ENCODE data around the gene SLC29A4.
A peak's percentile ranks its signal among the peaks of the same experiment; 100 is the strongest.
"Not testable (repeated sequence)": the region's sequence is repeated elsewhere in the genome, so short reads cannot be mapped to it uniquely, and the experiment has no call there.

Gene SLC29A4

GRCh38 chr7:5263066-5263465, 19.7 kb upstream of the SLC29A4 start:
- not testable (repeated sequence) for H3K4me3 ChIP-seq (ENCODE audit: low read depth, low read length); H3K27me3 ChIP-seq (ENCODE audit: control insufficient read depth, insufficient read depth, low read length); H3K36me3 ChIP-seq (ENCODE audit: control insufficient read depth, insufficient read depth, low read length); H3K9ac ChIP-seq (ENCODE audit: low read depth, low read length); H3K4me1 ChIP-seq (ENCODE audit: control insufficient read depth, insufficient read depth, low read length); H3K9me3 ChIP-seq (ENCODE audit: control insufficient read depth, insufficient read depth, low read length)

GRCh38 chr7:5265320-5266190, 17.2 kb upstream of the SLC29A4 start:
- no peaks in the 10 kb centered on the region for H3K36me3 ChIP-seq (ENCODE audit: control insufficient read depth, insufficient read depth, low read length)
- no peak overlapping the region for H3K4me3 ChIP-seq (ENCODE audit: low read depth, low read length)
- H3K9me3 ChIP-seq (ENCODE audit: control insufficient read depth, insufficient read depth, low read length), result no peaks in the 10 kb centered on the region
- H3K4me1 ChIP-seq (ENCODE audit: control insufficient read depth, insufficient read depth, low read length), result peaks cover 4% of the 10 kb centered on the region
- H3K27me3 ChIP-seq (ENCODE audit: control insufficient read depth, insufficient read depth, low read length), result no peaks in the 10 kb centered on the region
- no peak overlapping the region for H3K9ac ChIP-seq (ENCODE audit: low read depth, low read length)

GRCh38 chr7:5266191-5267028, 16.3 kb upstream of the SLC29A4 start:
- Histone ChIP-seq H3K9ac (ENCODE audit: low read depth, low read length) (no peak overlapping the region), H3K4me1 (ENCODE audit: control insufficient read depth, insufficient read depth, low read length) (peaks cover 4% of the 10 kb centered on the region), H3K27me3 (ENCODE audit: control insufficient read depth, insufficient read depth, low read length) (no peaks in the 10 kb centered on the region), H3K4me3 (ENCODE audit: low read depth, low read length) (peak overlapping the region; percentile 26), H3K36me3 (ENCODE audit: control insufficient read depth, insufficient read depth, low read length) (no peaks in the 10 kb centered on the region), H3K9me3 (ENCODE audit: control insufficient read depth, insufficient read depth, low read length) (no peaks in the 10 kb centered on the region)

GRCh38 chr7:5267829-5268228, 14.9 kb upstream of the SLC29A4 start:
- H3K27me3 ChIP-seq (ENCODE audit: control insufficient read depth, insufficient read depth, low read length); H3K9ac ChIP-seq (ENCODE audit: low read depth, low read length); H3K36me3 ChIP-seq (ENCODE audit: control insufficient read depth, insufficient read depth, low read length); H3K4me3 ChIP-seq (ENCODE audit: low read depth, low read length); H3K4me1 ChIP-seq (ENCODE audit: control insufficient read depth, insufficient read depth, low read length); H3K9me3 ChIP-seq (ENCODE audit: control insufficient read depth, insufficient read depth, low read length): not testable (repeated sequence)

- H3K9ac ChIP-seq (ENCODE audit: low read depth, low read length); H3K4me1 ChIP-seq (ENCODE audit: control insufficient read depth, insufficient read depth, low read length); H3K9me3 ChIP-seq (ENCODE audit: control insufficient read depth, insufficient read depth, low read length); H3K27me3 ChIP-seq (ENCODE audit: control insufficient read depth, insufficient read depth, low read length); H3K4me3 ChIP-seq (ENCODE audit: low read depth, low read length); H3K36me3 ChIP-seq (ENCODE audit: control insufficient read depth, insufficient read depth, low read length): not testable (repeated sequence)
Measured at GRCh38 chr7:5269992-5270657, 12.6 kb upstream of the SLC29A4 start.

GRCh38 chr7:5270788-5271187, 12.0 kb upstream of the SLC29A4 start:
- H3K4me1 ChIP-seq (ENCODE audit: control insufficient read depth, insufficient read depth, low read length), result peaks cover 2% of the 10 kb centered on the region
- H3K27me3 ChIP-seq (ENCODE audit: control insufficient read depth, insufficient read depth, low read length), result no peaks in the 10 kb centered on the region
- H3K36me3 ChIP-seq (ENCODE audit: control insufficient read depth, insufficient read depth, low read length), result no peaks in the 10 kb centered on the region
- no peak overlapping the region for H3K4me3 ChIP-seq (ENCODE audit: low read depth, low read length)
- H3K9ac ChIP-seq (ENCODE audit: low read depth, low read length), result no peak overlapping the region
- no peaks in the 10 kb centered on the region for H3K9me3 ChIP-seq (ENCODE audit: control insufficient read depth, insufficient read depth, low read length)

GRCh38 chr7:5273831-5274405, 8.8 kb upstream of the SLC29A4 start:
- H3K4me3 ChIP-seq (ENCODE audit: low read depth, low read length); H3K9ac ChIP-seq (ENCODE audit: low read depth, low read length); H3K9me3 ChIP-seq (ENCODE audit: control insufficient read depth, insufficient read depth, low read length); H3K4me1 ChIP-seq (ENCODE audit: control insufficient read depth, insufficient read depth, low read length); H3K27me3 ChIP-seq (ENCODE audit: control insufficient read depth, insufficient read depth, low read length); H3K36me3 ChIP-seq (ENCODE audit: control insufficient read depth, insufficient read depth, low read length): not testable (repeated sequence)

- Histone ChIP-seq H3K9me3 (ENCODE audit: control insufficient read depth, insufficient read depth, low read length) (no peaks in the 10 kb centered on the region), H3K27me3 (ENCODE audit: control insufficient read depth, insufficient read depth, low read length) (no peaks in the 10 kb centered on the region), H3K36me3 (ENCODE audit: control insufficient read depth, insufficient read depth, low read length) (no peaks in the 10 kb centered on the region)
Measured at GRCh38 chr7:5274441-5274840, 8.3 kb upstream of the SLC29A4 start.

GRCh38 chr7:5274985-5275431, 7.7 kb upstream of the SLC29A4 start:
- H3K9me3 ChIP-seq (ENCODE audit: control insufficient read depth, insufficient read depth, low read length); H3K36me3 ChIP-seq (ENCODE audit: control insufficient read depth, insufficient read depth, low read length); H3K9ac ChIP-seq (ENCODE audit: low read depth, low read length); H3K27me3 ChIP-seq (ENCODE audit: control insufficient read depth, insufficient read depth, low read length); H3K4me1 ChIP-seq (ENCODE audit: control insufficient read depth, insufficient read depth, low read length); H3K4me3 ChIP-seq (ENCODE audit: low read depth, low read length): not testable (repeated sequence)

More at GRCh38 chr7:5274441-5274840, 8.3 kb upstream of the SLC29A4 start:
- Histone ChIP-seq H3K9ac (ENCODE audit: low read depth, low read length) (no peak overlapping the region), H3K4me1 (ENCODE audit: control insufficient read depth, insufficient read depth, low read length) (no peaks in the 10 kb centered on the region), H3K4me3 (ENCODE audit: low read depth, low read length) (no peak overlapping the region)

GRCh38 chr7:5275510-5275909, 7.2 kb upstream of the SLC29A4 start:
- not testable (repeated sequence) for H3K4me1 ChIP-seq (ENCODE audit: control insufficient read depth, insufficient read depth, low read length); H3K9me3 ChIP-seq (ENCODE audit: control insufficient read depth, insufficient read depth, low read length); H3K4me3 ChIP-seq (ENCODE audit: low read depth, low read length); H3K36me3 ChIP-seq (ENCODE audit: control insufficient read depth, insufficient read depth, low read length); H3K27me3 ChIP-seq (ENCODE audit: control insufficient read depth, insufficient read depth, low read length); H3K9ac ChIP-seq (ENCODE audit: low read depth, low read length)

GRCh38 chr7:5276123-5276522, 6.6 kb upstream of the SLC29A4 start:
- H3K9me3 ChIP-seq (ENCODE audit: control insufficient read depth, insufficient read depth, low read length); H3K27me3 ChIP-seq (ENCODE audit: control insufficient read depth, insufficient read depth, low read length); H3K4me1 ChIP-seq (ENCODE audit: control insufficient read depth, insufficient read depth, low read length); H3K36me3 ChIP-seq (ENCODE audit: control insufficient read depth, insufficient read depth, low read length); H3K9ac ChIP-seq (ENCODE audit: low read depth, low read length); H3K4me3 ChIP-seq (ENCODE audit: low read depth, low read length): not testable (repeated sequence)

Data from iPS-15b (cell line).